ENCODE data around the gene DUS1L. TPM values are rescaled to one million over a fixed set of nuclear protein-coding genes. Genes with fewer than 3 reads are reported as not detected.

DUS1L gene
- total and polyA plus RNA-seq, 2 experiments from 2014 or later = 66.0 to 122 TPM

DNA sequence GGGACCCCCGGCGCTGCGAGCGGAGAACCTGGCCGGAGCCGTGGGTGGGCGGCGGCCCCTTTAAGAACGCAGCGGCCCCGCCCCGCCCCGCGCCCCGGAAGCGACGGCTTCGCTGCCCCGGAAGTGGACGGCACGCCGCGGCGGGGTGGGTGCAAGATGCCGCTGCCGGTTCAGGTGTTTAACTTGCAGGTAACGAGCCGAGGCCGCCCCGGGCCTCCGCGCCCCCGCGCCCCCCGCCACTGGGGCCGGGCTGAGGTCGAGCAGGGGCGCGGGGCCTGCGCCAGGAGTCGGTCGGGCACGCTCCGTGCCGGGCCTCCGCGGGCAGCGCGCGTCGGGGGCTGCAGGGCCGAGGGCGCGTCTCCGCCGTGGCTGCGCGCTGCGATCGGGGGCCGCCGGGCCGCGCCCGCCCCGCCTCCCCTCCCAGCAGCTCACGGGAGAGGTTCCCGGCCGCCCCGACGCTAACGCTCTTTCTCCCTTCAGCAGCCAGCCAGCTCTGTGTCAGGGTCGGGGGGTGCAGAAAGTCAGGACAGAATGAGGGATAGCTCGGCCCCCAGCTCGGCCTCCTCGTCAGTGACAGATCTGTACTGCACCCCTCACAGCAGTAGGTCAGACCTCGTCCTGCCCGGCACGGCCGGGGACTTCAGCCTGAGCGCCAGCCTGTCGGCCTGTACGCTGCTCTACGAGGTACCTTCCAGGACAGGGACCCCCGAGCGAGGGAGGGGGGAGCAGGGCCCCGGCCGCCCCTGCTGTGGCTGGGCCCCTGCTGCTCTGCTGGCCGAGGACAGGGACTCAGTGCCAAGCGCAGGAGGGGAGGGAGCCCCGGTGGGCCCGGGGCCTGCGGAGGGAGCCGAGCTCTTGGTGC, 13.6 kb downstream of the DUS1L start, which contains the start of the genes GPS1 and RFNG:
Gene GPS1, plus strand, starts transcription at position 123 of the 862 bp plus-strand sequence. Its CDS starts 34 bp downstream, at position 157.
Gene RFNG, minus strand, starts transcription at position 36 of the 862 bp plus-strand sequence. CDS start 45 bp downstream, outside the sequence.
- 0 out of 2 replicates have a peak, but pooled peaks cover 6% of the 10 kb centered on the region for H3F3A ChIP-seq (replicated peaks; ENCODE audit: low read depth)

More for the DNA sequence above, 13.6 kb downstream of the DUS1L start, which contains the start of the genes GPS1 and RFNG:
- H3K79me2 ChIP-seq (replicated peaks; ENCODE audit: insufficient read depth) = peaks cover 9% of the 10 kb centered on the region; the same call in 1 of the 2 replicates
- H3K9me2 ChIP-seq (ENCODE audit: insufficient read depth) = no peaks in the 10 kb centered on the region
- TF ChIP-seq, protein P1, sequence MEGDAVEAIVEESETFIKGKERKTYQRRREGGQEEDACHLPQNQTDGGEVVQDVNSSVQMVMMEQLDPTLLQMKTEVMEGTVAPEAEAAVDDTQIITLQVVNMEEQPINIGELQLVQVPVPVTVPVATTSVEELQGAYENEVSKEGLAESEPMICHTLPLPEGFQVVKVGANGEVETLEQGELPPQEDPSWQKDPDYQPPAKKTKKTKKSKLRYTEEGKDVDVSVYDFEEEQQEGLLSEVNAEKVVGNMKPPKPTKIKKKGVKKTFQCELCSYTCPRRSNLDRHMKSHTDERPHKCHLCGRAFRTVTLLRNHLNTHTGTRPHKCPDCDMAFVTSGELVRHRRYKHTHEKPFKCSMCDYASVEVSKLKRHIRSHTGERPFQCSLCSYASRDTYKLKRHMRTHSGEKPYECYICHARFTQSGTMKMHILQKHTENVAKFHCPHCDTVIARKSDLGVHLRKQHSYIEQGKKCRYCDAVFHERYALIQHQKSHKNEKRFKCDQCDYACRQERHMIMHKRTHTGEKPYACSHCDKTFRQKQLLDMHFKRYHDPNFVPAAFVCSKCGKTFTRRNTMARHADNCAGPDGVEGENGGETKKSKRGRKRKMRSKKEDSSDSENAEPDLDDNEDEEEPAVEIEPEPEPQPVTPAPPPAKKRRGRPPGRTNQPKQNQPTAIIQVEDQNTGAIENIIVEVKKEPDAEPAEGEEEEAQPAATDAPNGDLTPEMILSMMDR (conservative IDR thresholded peaks at IDR 0.05; ENCODE audit: low read depth in 2 of 2) = no peak
- TF ChIP-seq ZNF114 (CRISPR knock-in tag; IDR thresholded peaks at IDR 0.05) (no peak), NANOG (IDR thresholded peaks at IDR 0.05; ENCODE audit: borderline replicate concordance) (no peak), POLR2AphosphoS5 (IDR thresholded peaks at IDR 0.05; ENCODE audit: low read depth) (peak; percentile 50; the same call in 1 of the 2 replicates), CREB1 (CRISPR knock-in tag; IDR thresholded peaks at IDR 0.05; ENCODE audit: low read depth) (0 out of 2 replicates have a peak, but pooled peaks have one; percentile 62), STAT1 (IDR thresholded peaks at IDR 0.05; ENCODE audit: unreplicated experiment) (no peak), EZH2phosphoT487 (IDR thresholded peaks at IDR 0.05; ENCODE audit: unreplicated experiment) (no peak), EZH2 (IDR thresholded peaks at IDR 0.05; ENCODE audit: low read depth, unreplicated experiment) (no peak), JUNB (IDR thresholded peaks at IDR 0.05; ENCODE audit: unreplicated experiment) (no peak), ZNF331 (CRISPR knock-in tag; IDR thresholded peaks at IDR 0.05; ENCODE audit: low read depth) (no peak)
- TF ChIP-seq, protein P2, sequence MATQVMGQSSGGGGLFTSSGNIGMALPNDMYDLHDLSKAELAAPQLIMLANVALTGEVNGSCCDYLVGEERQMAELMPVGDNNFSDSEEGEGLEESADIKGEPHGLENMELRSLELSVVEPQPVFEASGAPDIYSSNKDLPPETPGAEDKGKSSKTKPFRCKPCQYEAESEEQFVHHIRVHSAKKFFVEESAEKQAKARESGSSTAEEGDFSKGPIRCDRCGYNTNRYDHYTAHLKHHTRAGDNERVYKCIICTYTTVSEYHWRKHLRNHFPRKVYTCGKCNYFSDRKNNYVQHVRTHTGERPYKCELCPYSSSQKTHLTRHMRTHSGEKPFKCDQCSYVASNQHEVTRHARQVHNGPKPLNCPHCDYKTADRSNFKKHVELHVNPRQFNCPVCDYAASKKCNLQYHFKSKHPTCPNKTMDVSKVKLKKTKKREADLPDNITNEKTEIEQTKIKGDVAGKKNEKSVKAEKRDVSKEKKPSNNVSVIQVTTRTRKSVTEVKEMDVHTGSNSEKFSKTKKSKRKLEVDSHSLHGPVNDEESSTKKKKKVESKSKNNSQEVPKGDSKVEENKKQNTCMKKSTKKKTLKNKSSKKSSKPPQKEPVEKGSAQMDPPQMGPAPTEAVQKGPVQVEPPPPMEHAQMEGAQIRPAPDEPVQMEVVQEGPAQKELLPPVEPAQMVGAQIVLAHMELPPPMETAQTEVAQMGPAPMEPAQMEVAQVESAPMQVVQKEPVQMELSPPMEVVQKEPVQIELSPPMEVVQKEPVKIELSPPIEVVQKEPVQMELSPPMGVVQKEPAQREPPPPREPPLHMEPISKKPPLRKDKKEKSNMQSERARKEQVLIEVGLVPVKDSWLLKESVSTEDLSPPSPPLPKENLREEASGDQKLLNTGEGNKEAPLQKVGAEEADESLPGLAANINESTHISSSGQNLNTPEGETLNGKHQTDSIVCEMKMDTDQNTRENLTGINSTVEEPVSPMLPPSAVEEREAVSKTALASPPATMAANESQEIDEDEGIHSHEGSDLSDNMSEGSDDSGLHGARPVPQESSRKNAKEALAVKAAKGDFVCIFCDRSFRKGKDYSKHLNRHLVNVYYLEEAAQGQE (IDR thresholded peaks at IDR 0.05; ENCODE audit: unreplicated experiment) = no peak
- TF ChIP-seq, protein P3, sequence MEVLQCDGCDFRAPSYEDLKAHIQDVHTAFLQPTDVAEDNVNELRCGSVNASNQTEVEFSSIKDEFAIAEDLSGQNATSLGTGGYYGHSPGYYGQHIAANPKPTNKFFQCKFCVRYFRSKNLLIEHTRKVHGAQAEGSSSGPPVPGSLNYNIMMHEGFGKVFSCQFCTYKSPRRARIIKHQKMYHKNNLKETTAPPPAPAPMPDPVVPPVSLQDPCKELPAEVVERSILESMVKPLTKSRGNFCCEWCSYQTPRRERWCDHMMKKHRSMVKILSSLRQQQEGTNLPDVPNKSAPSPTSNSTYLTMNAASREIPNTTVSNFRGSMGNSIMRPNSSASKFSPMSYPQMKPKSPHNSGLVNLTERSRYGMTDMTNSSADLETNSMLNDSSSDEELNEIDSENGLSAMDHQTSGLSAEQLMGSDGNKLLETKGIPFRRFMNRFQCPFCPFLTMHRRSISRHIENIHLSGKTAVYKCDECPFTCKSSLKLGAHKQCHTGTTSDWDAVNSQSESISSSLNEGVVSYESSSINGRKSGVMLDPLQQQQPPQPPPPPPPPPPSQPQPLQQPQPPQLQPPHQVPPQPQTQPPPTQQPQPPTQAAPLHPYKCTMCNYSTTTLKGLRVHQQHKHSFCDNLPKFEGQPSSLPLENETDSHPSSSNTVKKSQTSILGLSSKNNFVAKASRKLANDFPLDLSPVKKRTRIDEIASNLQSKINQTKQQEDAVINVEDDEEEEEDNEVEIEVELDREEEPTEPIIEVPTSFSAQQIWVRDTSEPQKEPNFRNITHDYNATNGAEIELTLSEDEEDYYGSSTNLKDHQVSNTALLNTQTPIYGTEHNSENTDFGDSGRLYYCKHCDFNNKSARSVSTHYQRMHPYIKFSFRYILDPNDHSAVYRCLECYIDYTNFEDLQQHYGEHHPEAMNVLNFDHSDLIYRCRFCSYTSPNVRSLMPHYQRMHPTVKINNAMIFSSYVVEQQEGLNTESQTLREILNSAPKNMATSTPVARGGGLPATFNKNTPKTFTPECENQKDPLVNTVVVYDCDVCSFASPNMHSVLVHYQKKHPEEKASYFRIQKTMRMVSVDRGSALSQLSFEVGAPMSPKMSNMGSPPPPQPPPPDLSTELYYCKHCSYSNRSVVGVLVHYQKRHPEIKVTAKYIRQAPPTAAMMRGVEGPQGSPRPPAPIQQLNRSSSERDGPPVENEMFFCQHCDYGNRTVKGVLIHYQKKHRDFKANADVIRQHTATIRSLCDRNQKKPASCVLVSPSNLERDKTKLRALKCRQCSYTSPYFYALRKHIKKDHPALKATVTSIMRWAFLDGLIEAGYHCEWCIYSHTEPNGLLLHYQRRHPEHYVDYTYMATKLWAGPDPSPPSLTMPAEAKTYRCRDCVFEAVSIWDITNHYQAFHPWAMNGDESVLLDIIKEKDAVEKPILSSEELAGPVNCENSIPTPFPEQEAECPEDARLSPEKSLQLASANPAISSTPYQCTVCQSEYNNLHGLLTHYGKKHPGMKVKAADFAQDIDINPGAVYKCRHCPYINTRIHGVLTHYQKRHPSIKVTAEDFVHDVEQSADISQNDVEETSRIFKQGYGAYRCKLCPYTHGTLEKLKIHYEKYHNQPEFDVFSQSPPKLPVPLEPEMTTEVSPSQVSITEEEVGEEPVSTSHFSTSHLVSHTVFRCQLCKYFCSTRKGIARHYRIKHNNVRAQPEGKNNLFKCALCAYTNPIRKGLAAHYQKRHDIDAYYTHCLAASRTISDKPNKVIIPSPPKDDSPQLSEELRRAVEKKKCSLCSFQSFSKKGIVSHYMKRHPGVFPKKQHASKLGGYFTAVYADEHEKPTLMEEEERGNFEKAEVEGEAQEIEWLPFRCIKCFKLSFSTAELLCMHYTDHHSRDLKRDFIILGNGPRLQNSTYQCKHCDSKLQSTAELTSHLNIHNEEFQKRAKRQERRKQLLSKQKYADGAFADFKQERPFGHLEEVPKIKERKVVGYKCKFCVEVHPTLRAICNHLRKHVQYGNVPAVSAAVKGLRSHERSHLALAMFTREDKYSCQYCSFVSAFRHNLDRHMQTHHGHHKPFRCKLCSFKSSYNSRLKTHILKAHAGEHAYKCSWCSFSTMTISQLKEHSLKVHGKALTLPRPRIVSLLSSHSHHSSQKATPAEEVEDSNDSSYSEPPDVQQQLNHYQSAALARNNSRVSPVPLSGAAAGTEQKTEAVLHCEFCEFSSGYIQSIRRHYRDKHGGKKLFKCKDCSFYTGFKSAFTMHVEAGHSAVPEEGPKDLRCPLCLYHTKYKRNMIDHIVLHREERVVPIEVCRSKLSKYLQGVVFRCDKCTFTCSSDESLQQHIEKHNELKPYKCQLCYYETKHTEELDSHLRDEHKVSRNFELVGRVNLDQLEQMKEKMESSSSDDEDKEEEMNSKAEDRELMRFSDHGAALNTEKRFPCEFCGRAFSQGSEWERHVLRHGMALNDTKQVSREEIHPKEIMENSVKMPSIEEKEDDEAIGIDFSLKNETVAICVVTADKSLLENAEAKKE (CRISPR knock-in tag; IDR thresholded peaks at IDR 0.05) = no peak
- TF ChIP-seq, protein P4, sequence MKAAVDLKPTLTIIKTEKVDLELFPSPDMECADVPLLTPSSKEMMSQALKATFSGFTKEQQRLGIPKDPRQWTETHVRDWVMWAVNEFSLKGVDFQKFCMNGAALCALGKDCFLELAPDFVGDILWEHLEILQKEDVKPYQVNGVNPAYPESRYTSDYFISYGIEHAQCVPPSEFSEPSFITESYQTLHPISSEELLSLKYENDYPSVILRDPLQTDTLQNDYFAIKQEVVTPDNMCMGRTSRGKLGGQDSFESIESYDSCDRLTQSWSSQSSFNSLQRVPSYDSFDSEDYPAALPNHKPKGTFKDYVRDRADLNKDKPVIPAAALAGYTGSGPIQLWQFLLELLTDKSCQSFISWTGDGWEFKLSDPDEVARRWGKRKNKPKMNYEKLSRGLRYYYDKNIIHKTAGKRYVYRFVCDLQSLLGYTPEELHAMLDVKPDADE (IDR thresholded peaks at IDR 0.05) = peak; percentile 62
- peaks cover 4% of the 10 kb centered on the region; the same call in 1 of the 2 replicates for H3K36me3 ChIP-seq (ENCODE audit: insufficient read depth)
- H3K27ac Mint-ChIP-seq = no peak within 1 kb of the TSS
- DNase-seq (ENCODE audit: low spot score) (peak; percentile 82), ATAC-seq (peak; percentile 50)
- H3K4me1 Mint-ChIP-seq = no peaks in the 10 kb centered on the region; the same call in 2 of the 3 replicates
- H3K9me3 Mint-ChIP-seq = no peaks in the 10 kb centered on the region
- peak within 1 kb of the TSS; percentile 89 for H3K4me3 ChIP-seq
- peak within 1 kb of the TSS; percentile 86 for H3K4me3 Mint-ChIP-seq
- peaks cover 13% of the 10 kb centered on the region for H3K27me3 Mint-ChIP-seq (ENCODE audit: insufficient read depth, low read depth, poor library complexity)
- H3K27ac ChIP-seq (ENCODE audit: low read depth) = no peak within 1 kb of the TSS
- H2AFZ ChIP-seq = no peak within 1 kb of the TSS
- H4K20me1 ChIP-seq (replicated peaks; ENCODE audit: insufficient read depth) = peaks cover 8% of the 10 kb centered on the region; the same call in 1 of the 2 replicates
- peak within 1 kb of the TSS; percentile 89 for H3K4me2 ChIP-seq
- no peaks in the 10 kb centered on the region for H3K27me3 ChIP-seq (ENCODE audit: insufficient read depth)
- H3K4me1 ChIP-seq (ENCODE audit: insufficient read depth) = no peaks in the 10 kb centered on the region
- peaks cover 23% of the 10 kb centered on the region for H3K36me3 Mint-ChIP-seq (ENCODE audit: low read depth)

Measured in GM23338 (cell line).